Fibroblast of lung (primary cell): Measurements from ENCODE around the gene APMAP. TPM values are rescaled to one million over a fixed set of nuclear protein-coding genes. Genes with fewer than 3 reads are reported as not detected.

Experiments used
- DNase-seq, 2 donors: peaks; one replicate each; pipeline versions ENCODE4 v3.0.0 to v3.0.0-alpha.2; 2010; ENCODE audit warnings: low read depth in 2 of 2
- H2AFZ ChIP-seq: 2 replicates; pipeline ENCODE4 v1.5.1; 2012; ENCODE audit warnings: low read length, control low read depth, inconsistent platforms
- H3K27ac ChIP-seq: 2 replicates; pipeline ENCODE4 v1.5.1; 2011; ENCODE audit warnings: low read length, control low read depth; ENCODE audit not compliant: insufficient read depth
- H3K27me3 ChIP-seq: 2 replicates; pipeline ENCODE4 v1.5.1; 2011; ENCODE audit warnings: mild to moderate bottlenecking, low read length; ENCODE audit not compliant: control insufficient read depth, insufficient read depth
- H3K36me3 ChIP-seq: 2 replicates; pipeline ENCODE4 v1.5.1; 2011; ENCODE audit warnings: low read length; ENCODE audit not compliant: control insufficient read depth, insufficient read depth
- H3K4me1 ChIP-seq: 2 replicates; pipeline ENCODE4 v1.5.1; 2011; ENCODE audit warnings: low read length; ENCODE audit not compliant: control insufficient read depth, insufficient read depth; ENCODE audit errors: extremely low read depth
- H3K4me2 ChIP-seq: 2 replicates; pipeline ENCODE4 v1.5.1; 2011; ENCODE audit warnings: low read length, control low read depth; ENCODE audit not compliant: insufficient read depth; ENCODE audit errors: extremely low read depth
- H3K4me3 ChIP-seq, 4 experiments: fragments of 200-600 bp in 1 of 4; sonication (generic) in 1 of 4; replicated peaks in 1 of 4; 2 replicates each; pipeline ENCODE4 v1.5.1; 2011 to 2016; ENCODE audit warnings: low read length in 4 of 4, low read depth in 3 of 4, mild to moderate bottlenecking in 3 of 4, control low read depth in 2 of 4, inconsistent platforms in 1 of 4, mixed read lengths in 1 of 4; ENCODE audit not compliant: insufficient read depth in 1 of 4; ENCODE audit errors: control extremely low read depth in 1 of 4
- H3K79me2 ChIP-seq: 2 replicates; pipeline ENCODE4 v1.5.1; 2012; ENCODE audit warnings: mild to moderate bottlenecking, low read length, inconsistent platforms; ENCODE audit not compliant: control insufficient read depth, insufficient read depth
- H3K9ac ChIP-seq: 2 replicates; pipeline ENCODE4 v1.5.1; 2011; ENCODE audit warnings: mild to moderate bottlenecking, low read length, control low read depth; ENCODE audit not compliant: insufficient read depth
- H3K9me3 ChIP-seq: 2 replicates; pipeline ENCODE4 v1.5.1; 2012; ENCODE audit warnings: low read depth, low read length; ENCODE audit not compliant: control insufficient read depth, insufficient read depth
- H4K20me1 ChIP-seq: 2 replicates; pipeline ENCODE4 v1.5.1; 2011; ENCODE audit warnings: low read length; ENCODE audit not compliant: control insufficient read depth, insufficient read depth; ENCODE audit errors: extremely low read depth
- EZH2 ChIP-seq: IDR thresholded peaks from 2 replicates; pipeline ENCODE4 v1.5.1; 2012; ENCODE audit warnings: low read length, control low read depth, mild to moderate bottlenecking; ENCODE audit errors: missing control alignments
- polyA plus RNA-seq, 2 donors: library from polyadenylated mRNA; depleted of rRNA in 1 of 2; stranded (reverse) in 1 of 2; unstranded in 1 of 2; fragments of >200 nt; gene quantifications; 2 replicates each; pipeline ENCODE4 v1.2.1, GENCODE V29; 2011 to 2012; ENCODE audit warnings: missing spikeins in 1 of 2
- total RNA-seq: library from RNA; depleted of rRNA; stranded (reverse); fragments of >200 nt; gene quantifications from 2 replicates; pipeline ENCODE4 v1.2.1, GENCODE V29; 2014
- TF ChIP-seq, protein P1 (sequence below), 2 donors: IDR thresholded peaks in 1 of 2; conservative IDR thresholded peaks in 1 of 2; 1 replicate in 1 of 2; 2 replicates in 1 of 2; pipeline ENCODE4 v1.5.1; 2011 to 2012; ENCODE audit warnings: low read length in 2 of 2, control low read depth in 1 of 2, inconsistent platforms in 1 of 2, low read depth in 1 of 2, mild to moderate bottlenecking in 1 of 2

Gene APMAP
- total and polyA plus RNA-seq, 2 donors (not counting 1 experiment from before 2014, with no cell fraction given) = 72.5 to 104 TPM

DNA sequence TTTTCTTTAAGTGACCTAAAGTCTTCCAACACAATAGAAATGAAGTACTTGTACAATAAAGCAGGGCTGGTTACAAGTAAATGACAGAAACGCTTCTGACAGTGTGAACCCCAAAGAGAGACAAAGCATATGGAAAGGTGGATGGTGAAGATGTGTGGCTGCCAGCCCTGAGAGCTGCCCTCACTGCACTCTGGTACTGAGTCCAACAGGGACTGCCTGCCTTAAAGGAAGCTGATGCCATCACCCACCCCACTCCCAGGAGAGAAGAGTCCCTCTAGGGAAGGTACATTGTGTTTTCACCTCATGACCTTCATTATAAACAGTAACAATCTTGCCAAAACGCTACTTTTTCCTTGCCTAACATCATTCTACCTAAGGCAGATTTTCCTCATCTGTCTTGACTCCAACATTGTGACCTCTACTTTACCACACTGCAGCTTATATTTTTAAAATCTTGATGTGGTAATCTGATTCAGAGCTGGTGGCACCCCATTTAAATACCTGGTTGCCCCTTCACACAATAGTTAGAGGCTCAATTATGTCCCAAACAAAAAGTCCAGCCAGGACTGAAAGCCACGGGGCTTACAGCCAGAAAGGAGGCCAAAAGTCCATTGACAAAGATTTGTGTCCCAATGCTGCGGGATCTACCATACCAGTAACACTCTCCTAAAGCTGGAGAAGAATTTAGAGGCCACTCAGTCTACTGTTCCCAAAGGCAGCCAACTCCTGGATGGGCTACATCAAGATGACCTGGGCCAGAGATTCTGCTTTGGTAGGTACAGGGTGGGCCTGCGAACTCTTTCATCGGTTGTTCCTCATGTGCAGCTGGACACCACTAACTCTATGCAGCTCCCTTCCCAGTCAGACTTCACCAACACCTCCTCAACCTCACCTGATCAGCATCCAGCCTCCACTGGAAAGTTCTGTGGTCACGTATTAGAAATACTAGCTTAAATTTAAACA is 4.4 kb downstream of the APMAP start:
- H3K79me2 ChIP-seq = peaks cover 22% of the 10 kb centered on the region
- no peaks in the 10 kb centered on the region for H3K36me3 ChIP-seq
- H3K9me3 ChIP-seq = no peaks in the 10 kb centered on the region
- no peak overlapping the region for H3K4me3 ChIP-seq
- no peak for DNase-seq
- TF ChIP-seq, protein P1, sequence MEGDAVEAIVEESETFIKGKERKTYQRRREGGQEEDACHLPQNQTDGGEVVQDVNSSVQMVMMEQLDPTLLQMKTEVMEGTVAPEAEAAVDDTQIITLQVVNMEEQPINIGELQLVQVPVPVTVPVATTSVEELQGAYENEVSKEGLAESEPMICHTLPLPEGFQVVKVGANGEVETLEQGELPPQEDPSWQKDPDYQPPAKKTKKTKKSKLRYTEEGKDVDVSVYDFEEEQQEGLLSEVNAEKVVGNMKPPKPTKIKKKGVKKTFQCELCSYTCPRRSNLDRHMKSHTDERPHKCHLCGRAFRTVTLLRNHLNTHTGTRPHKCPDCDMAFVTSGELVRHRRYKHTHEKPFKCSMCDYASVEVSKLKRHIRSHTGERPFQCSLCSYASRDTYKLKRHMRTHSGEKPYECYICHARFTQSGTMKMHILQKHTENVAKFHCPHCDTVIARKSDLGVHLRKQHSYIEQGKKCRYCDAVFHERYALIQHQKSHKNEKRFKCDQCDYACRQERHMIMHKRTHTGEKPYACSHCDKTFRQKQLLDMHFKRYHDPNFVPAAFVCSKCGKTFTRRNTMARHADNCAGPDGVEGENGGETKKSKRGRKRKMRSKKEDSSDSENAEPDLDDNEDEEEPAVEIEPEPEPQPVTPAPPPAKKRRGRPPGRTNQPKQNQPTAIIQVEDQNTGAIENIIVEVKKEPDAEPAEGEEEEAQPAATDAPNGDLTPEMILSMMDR (conservative IDR thresholded peaks at IDR 0.05 in 1 of 2, IDR thresholded peaks at IDR 0.05 in 1 of 2; ENCODE audit: low read depth in 1 of 2, low read length in 2 of 2) = no peak
- no peaks in the 10 kb centered on the region for H3K4me1 ChIP-seq
- H3K27ac ChIP-seq = no peak overlapping the region
- H3K27me3 ChIP-seq = no peaks in the 10 kb centered on the region
- H3K4me2 ChIP-seq = no peak overlapping the region
- no peak overlapping the region for H3K9ac ChIP-seq
- no peaks in the 10 kb centered on the region for H4K20me1 ChIP-seq
- no peak overlapping the region for H2AFZ ChIP-seq

DNA sequence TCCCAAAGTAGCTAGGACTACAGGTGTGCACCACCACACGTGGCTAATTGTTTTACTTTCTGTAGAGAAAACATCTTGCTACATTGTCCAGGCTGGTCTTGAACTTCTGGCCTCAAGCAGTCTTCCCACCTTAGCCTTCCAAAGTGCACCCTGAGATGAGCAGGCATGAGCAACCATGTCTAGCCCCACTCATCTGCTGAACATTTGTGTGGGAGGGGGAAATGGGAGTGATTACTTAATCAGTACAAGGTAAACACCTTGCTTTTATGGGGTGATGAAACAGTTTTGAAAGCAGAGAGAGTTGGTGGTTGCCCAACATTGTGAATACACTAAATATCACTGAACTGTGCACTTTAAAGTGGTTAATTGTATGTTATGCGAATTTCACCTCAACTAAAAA is 5.3 kb downstream of the APMAP start:
- H3K9me3 ChIP-seq = no peaks in the 10 kb centered on the region
- H2AFZ ChIP-seq = no peak overlapping the region
- no peak overlapping the region for H3K4me2 ChIP-seq
- no peak overlapping the region for H3K27ac ChIP-seq
- H3K27me3 ChIP-seq = no peaks in the 10 kb centered on the region
- H3K9ac ChIP-seq = no peak overlapping the region
- H3K79me2 ChIP-seq = peaks cover 22% of the 10 kb centered on the region
- no peak for DNase-seq
- no peaks in the 10 kb centered on the region for H4K20me1 ChIP-seq
- H3K4me1 ChIP-seq = no peaks in the 10 kb centered on the region
- TF ChIP-seq, protein P1 (conservative IDR thresholded peaks at IDR 0.05 in 1 of 2, IDR thresholded peaks at IDR 0.05 in 1 of 2; ENCODE audit: low read depth in 1 of 2, low read length in 2 of 2) = no peak
- no peak for TF ChIP-seq EZH2
- H3K4me3 ChIP-seq = no peak overlapping the region
- H3K36me3 ChIP-seq = no peaks in the 10 kb centered on the region

- H3K27me3 ChIP-seq = no peaks in the 10 kb centered on the region
- no peaks in the 10 kb centered on the region for H3K9me3 ChIP-seq
- H2AFZ ChIP-seq = no peak overlapping the region
- H3K4me1 ChIP-seq = no peaks in the 10 kb centered on the region
- H3K4me2 ChIP-seq = no peak overlapping the region
- TF ChIP-seq, protein P1 (conservative IDR thresholded peaks at IDR 0.05 in 1 of 2, IDR thresholded peaks at IDR 0.05 in 1 of 2; ENCODE audit: low read depth in 1 of 2, low read length in 2 of 2) = no peak
- no peak for TF ChIP-seq EZH2
- H3K9ac ChIP-seq = no peak overlapping the region
- no peaks in the 10 kb centered on the region for H4K20me1 ChIP-seq
- DNase-seq = no peak
- no peak overlapping the region for H3K4me3 ChIP-seq
- H3K27ac ChIP-seq = no peak overlapping the region
- no peaks in the 10 kb centered on the region for H3K36me3 ChIP-seq
- peaks cover 19% of the 10 kb centered on the region for H3K79me2 ChIP-seq
Observed at GRCh38 chr20:24986436-24987015, 6.0 kb downstream of the APMAP start.
